ENCODE results near the gene FTSJ1. TPM values are rescaled to one million over a fixed set of nuclear protein-coding genes. Genes with fewer than 3 reads are reported as not detected.
A peak's percentile ranks its signal among the peaks of the same experiment; 100 is the strongest.
"Not testable (repeated sequence)": the region's sequence is repeated elsewhere in the genome, so short reads cannot be mapped to it uniquely, and the experiment has no call there.

The FTSJ1 gene
- polyA plus RNA-seq, 4 donors: 33.7 to 46.1 (median 37.9) TPM

GRCh38 chrX:48492293-48492910 lies 16.4 kb downstream of the FTSJ1 start:
- DNase-seq (ENCODE audit: low read depth in 4 of 4, low spot score in 2 of 4): no peak

- DNase-seq (ENCODE audit: low read depth in 4 of 4, low spot score in 2 of 4): no peak
These were observed 17.9 kb downstream of the FTSJ1 start for GRCh38 chrX:48493890-48494364.

- DNase-seq (ENCODE audit: low read depth in 4 of 4, low spot score in 2 of 4): no peak
These were observed 20.7 kb downstream of the FTSJ1 start for GRCh38 chrX:48496660-48497059.

- DNase-seq (ENCODE audit: low read depth in 4 of 4, low spot score in 2 of 4): no peak
These were observed 21.9 kb downstream of the FTSJ1 start for GRCh38 chrX:48497871-48498270.

DNA sequence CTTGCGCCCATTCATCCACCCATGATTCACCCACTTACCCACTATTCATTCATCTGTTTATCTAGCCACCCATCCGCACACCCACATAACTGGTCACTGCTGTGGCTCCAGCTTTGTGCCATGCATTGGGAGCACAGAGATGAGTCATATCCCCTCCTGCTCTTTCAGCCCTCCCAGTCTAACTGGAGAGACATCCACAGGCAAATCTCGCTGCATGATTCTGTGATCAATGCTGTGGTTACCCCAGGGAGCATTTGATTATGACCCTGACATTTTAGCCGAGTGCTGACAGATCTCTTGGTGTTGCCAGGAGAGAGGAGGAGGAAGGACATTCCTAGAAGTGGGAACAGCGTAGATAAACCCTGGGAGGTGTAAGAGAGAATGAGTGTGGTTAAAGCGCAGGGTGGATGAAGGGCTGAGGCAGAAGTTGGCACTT lies 22.4 kb downstream of the FTSJ1 start:
- no peak for DNase-seq (ENCODE audit: low read depth in 4 of 4, low spot score in 2 of 4)

DNA sequence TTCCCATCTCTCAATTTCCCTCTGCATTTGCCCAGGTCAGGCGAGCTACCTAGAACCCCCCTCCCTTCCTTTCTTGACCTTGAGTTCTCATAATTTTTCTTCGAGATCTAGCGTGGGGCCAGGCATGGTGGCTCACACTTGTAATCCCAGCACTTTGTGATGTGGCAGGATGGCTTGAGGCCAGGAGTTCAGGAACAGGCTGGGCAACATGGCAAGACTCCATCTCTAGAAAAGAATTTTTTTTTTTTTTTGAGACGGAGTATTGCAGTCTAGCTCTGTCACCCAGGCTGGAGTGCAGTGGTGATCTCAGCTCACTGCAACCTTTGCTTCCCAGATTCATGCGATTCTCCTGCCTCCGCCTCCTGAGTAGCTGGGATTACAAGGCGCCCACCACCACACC lies 28.3 kb downstream of the FTSJ1 start:
- DNase-seq (ENCODE audit: low read depth in 4 of 4, low spot score in 2 of 4): no peak

- no peak for DNase-seq (ENCODE audit: low read depth in 4 of 4, low spot score in 2 of 4)
These were observed 29.5 kb downstream of the FTSJ1 start for GRCh38 chrX:48505481-48505880.

DNA sequence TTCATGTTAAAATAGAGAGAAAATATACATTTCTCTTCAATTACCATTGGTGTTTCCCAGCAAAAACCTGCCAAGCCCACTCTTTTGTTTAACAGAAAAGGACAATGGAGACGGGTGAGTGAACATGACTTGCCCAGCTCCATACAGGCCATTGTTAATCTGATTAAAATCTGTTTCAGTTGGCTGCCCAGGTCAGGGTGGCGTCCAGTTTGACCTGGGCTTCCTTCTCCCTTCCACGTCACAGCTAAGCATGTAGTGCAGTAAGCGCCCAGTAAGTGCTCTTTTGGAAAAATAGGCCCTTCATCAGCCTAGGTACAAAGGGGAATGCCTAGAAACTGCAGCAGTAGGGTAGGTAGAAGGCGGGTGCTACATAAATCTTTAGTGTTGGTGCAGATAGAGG lies 31.2 kb downstream of the FTSJ1 start:
- DNase-seq (ENCODE audit: low read depth in 4 of 4, low spot score in 2 of 4): no peak

DNA sequence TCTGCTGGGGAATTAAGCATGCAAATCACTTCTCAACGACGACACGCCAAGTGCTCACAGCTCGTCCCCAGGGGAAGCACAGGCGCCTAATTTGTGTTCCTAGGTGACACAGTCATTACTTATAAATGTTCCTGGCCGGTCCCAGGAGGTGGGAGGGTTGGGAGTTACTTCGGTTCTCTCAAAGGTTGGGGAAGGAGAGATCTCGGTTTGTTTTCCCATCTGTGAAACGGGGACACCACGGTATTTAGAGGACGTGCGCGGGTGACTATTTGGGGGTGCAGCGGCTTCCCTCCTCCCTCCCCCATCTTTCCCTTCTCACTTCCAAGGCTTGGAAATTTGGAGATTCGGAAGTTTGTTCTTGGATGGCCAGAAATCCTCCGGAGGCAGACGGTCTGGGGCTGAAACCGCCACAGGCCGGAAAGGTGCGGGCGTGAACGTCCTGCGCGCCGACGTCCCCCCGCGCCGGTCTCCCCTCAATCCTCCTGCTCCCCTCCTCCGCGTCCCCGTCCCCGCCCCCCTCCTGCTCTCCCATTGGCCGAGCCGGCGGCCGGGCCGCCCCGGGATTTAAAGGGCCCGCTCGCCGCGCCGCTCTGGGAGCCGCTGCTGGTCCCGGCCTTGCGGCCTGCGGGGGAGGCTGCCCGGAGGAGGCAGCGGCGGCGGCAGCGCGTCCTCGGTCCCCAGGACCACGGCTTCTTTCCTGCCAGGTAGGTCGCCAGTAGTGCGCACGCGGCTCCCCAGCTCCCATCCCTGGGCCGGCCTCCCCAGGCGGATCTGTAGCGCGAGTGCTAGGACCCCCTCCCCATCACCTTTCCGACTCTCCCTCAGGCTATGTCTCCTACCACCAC lies 32.6 kb downstream of the FTSJ1 start, which contains the start of gene PORCN:
Gene PORCN, plus strand, starts transcription at position 593 of the 845 bp plus-strand sequence. CDS start 829 bp downstream, outside the sequence.
- DNase-seq (ENCODE audit: low read depth in 4 of 4, low spot score in 2 of 4): peak in 2 of 4 donors; percentile 24 to 55

- DNase-seq (ENCODE audit: low read depth in 4 of 4, low spot score in 2 of 4): no peak
These were observed 33.2 kb downstream of the FTSJ1 start for GRCh38 chrX:48509245-48509590.

- DNase-seq (ENCODE audit: low read depth in 4 of 4, low spot score in 2 of 4): no peak
These were observed 33.6 kb downstream of the FTSJ1 start for GRCh38 chrX:48509619-48510018.

GRCh38 chrX:48511560-48511959 lies 35.6 kb downstream of the FTSJ1 start:
- no peak for DNase-seq (ENCODE audit: low read depth in 4 of 4, low spot score in 2 of 4)

DNA sequence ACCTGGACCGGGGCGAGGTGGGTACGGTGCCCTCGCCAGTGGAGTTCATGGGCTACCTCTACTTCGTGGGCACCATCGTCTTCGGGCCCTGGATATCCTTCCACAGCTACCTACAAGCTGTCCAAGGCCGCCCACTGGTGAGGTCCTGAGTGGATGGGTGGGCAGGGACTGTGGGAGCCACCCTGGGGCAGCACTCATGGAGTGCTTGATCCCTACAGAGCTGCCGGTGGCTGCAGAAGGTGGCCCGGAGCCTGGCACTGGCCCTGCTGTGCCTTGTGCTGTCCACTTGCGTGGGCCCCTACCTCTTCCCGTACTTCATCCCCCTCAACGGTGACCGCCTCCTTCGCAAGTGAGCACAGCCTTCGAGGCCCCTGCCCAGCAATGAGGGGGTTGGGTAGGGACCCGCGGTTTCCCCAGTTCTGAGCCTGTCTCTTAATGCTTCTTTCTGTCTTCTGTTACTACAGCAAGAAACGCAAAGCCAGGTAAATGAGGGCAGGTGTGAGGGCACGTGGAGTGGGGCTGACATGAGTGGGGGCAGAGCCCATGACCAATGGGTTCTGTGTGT lies 36.5 kb downstream of the FTSJ1 start:
- DNase-seq (ENCODE audit: low read depth in 4 of 4, low spot score in 2 of 4): no peak

- DNase-seq (ENCODE audit: low read depth in 4 of 4, low spot score in 2 of 4): no peak
These were observed 37.7 kb downstream of the FTSJ1 start for GRCh38 chrX:48513670-48514069.

DNA sequence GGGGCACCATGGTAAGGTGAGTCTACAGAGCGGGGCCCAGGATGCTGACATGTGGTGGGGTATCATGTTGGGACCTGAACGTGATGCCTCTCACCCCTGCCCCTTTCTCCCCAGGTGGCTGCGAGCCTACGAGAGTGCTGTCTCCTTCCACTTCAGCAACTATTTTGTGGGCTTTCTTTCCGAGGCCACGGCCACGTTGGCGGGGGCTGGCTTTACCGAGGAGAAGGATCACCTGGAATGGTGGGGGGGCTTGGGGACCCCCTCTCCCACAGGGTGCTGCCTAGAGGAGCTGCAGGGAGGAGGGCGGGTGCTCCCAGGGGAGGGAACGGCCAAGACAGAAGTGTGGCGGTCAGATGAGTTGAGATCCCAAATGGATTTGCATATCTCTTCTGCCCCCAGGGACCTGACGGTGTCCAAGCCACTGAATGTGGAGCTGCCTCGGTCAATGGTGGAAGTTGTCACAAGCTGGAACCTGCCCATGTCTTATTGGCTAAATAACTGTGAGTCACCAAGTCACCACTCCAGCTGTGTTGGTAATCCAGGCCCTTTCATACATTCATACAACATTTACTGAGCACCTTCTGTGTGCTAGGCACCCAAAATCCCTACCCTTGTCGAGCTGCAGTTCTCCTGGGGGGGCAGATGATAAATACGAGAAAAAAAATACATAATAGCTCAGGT lies 38.3 kb downstream of the FTSJ1 start:
- DNase-seq (ENCODE audit: low read depth in 4 of 4, low spot score in 2 of 4): no peak

DNA sequence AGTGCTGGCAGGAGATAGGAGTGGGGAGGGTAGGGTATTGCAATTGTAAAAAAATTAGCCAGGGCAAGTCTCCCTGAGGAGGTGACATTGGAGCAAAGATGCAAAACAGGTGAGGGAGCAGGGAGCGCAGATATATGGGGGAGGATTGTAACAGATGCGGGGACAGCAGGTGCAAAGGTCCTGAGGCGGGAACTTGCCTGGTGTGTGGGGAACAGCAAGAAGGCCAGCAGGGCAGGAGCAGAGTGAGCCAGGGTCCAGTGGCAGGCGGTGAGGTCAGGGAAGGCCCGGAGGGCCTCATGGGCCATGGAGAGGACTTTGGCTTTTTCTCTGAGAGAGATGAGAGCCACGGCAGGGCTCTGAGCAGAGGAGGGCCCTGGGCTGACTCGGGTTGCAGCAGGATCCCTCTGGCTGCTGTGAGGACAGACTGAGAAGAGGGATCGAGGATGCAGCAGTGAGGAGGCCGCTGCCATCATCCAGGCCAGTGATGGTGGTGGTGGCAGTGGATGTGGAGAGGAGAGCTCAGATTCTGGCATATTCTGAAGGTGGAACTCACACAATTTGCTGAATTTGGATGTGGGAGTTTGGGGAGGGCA lies 39.0 kb downstream of the FTSJ1 start:
- DNase-seq (ENCODE audit: low read depth in 4 of 4, low spot score in 2 of 4): no peak

DNA sequence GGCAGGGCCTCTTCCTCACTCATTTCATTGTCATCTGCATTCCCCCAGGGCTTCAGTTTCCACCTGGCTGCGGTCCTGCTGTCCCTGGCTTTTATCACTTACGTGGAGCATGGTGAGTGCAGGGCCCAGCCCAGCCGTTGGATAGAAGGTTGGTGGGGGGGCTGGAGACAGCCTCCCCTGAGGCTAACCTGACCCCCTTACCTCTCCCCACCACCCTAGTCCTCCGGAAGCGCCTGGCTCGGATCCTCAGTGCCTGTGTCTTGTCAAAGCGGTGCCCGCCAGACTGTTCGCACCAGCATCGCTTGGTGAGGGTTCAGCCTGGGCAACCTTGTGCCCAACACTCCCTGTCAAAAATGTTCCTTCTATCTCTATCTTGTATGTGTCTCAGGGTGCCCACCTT lies 39.8 kb downstream of the FTSJ1 start:
- DNase-seq (ENCODE audit: low read depth in 4 of 4, low spot score in 2 of 4): no peak

- no peak for DNase-seq (ENCODE audit: low read depth in 4 of 4, low spot score in 2 of 4)
These were observed 40.3 kb downstream of the FTSJ1 start for GRCh38 chrX:48516285-48516684.

DNA sequence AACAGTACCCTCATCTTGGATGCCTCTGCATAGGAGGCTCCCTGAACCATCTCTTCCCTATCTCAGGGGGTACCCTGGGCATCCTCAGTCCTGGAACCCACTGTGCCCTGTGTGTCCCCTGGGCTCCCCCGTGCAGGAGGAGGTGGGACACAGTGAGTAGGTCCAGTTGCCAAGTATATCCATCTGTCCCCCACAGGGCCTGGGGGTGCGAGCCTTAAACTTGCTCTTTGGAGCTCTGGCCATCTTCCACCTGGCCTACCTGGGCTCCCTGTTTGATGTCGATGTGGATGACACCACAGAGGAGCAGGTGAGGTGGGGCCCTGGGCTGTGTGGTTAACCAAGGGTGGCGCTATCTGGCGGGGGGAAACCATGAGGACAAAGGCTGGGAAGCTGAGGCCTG lies 41.0 kb downstream of the FTSJ1 start:
- DNase-seq (ENCODE audit: low read depth in 4 of 4, low spot score in 2 of 4): no peak

- DNase-seq (ENCODE audit: low read depth in 4 of 4, low spot score in 2 of 4): not testable (repeated sequence)
These were observed 43.5 kb downstream of the FTSJ1 start for GRCh38 chrX:48519481-48519880.

DNA sequence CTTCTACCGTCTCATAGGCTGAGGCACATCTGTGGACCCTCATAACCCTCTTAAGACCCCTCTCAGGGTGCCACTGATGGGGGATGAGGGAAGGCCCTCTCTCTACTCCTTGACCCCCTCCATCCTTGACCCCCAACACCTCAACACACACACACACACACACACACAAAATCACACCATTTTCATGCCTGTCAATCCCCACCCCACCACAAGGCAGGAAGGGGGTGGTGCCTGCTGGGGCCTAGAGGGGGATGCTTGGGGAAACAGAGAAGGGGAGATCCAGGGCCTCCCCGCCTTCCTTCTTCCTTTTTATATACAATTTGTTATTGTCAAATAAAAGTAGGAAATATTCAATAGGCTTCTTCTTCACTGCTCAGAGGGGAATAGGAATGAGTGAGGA lies 44.5 kb downstream of the FTSJ1 start:
- DNase-seq (ENCODE audit: low read depth in 4 of 4, low spot score in 2 of 4): no peak

Measured in left renal cortex interstitium (tissue), 4 donors.